HepG2 (cell line): ENCODE measurements around the gene SNAP29. TPM values are rescaled to one million over a fixed set of nuclear protein-coding genes. Genes with fewer than 3 reads are reported as not detected.

Experiments used
- ATAC-seq: fragments of 200-7000 bp; cut with Tn5 transposase; 3 replicates; pipeline ENCODE4 v1.9.1; 2020; ENCODE audit warnings: mild to moderate bottlenecking, moderate library complexity
- BruUV-seq: library from RNA; stranded (reverse); fragments of 400-500 nt; replicated peaks from 2 replicates; lab custom pipeline; 2021; lab: Mats Ljungman, UMichigan
- CTCF ChIA-PET: fragments of 300-600 bp; formaldehyde crosslinking; extraction: SDS; loops from one replicate; lab custom pipeline; 2021; ENCODE audit warnings: low total read pairs, inconsistent platforms, low intra/inter-chr PET ratio; lab: Yijun Ruan, JAX
- POLR2A ChIA-PET: fragments of 350-600 bp; sonication (Branson Sonifier 250); formaldehyde crosslinking; loops from one replicate; lab custom pipeline; 2020; ENCODE audit warnings: antibody characterized with exemption, inconsistent platforms; lab: Yijun Ruan, JAX
- DNase-seq: peaks from one replicate; pipeline ENCODE4 v3.0.0-alpha.2; 2015; ENCODE audit warnings: low spot score
- FAIRE-seq: peaks from 3 replicates; lab custom pipeline; 2011; peaks lifted over from hg19 to GRCh38; lab: Jason Lieb, UNC
- H2AFZ ChIP-seq: one replicate; pipeline ENCODE4 v1.6.1; 2011; ENCODE audit warnings: low read length, inconsistent platforms
- H3K27ac ChIP-seq: fragments of 300-600 bp; 3 replicates; pipeline ENCODE4 v1.8.0; 2011; ENCODE audit warnings: mixed run types, mild to moderate bottlenecking, mixed read lengths, low read length, inconsistent platforms; ENCODE audit not compliant: insufficient read depth; ENCODE audit errors: extremely low read length
- H3K27me3 ChIP-seq, 2 experiments: fragments of 200-600 bp in 1 of 2; 2 replicates in 1 of 2; 3 replicates in 1 of 2; pipeline versions ENCODE4 v1.6.0 to v1.8.0; 2011; ENCODE audit warnings: low read length in 2 of 2, mild to moderate bottlenecking in 2 of 2, moderate library complexity in 2 of 2, inconsistent platforms in 1 of 2; ENCODE audit not compliant: insufficient read depth in 2 of 2, control insufficient read depth in 1 of 2
- H3K36me3 ChIP-seq, 2 experiments: fragments of 200-600 bp in 1 of 2; replicated peaks in 1 of 2; 2 replicates in 1 of 2; 3 replicates in 1 of 2; pipeline versions ENCODE4 v1.5.1 to v1.8.0; 2011; ENCODE audit warnings: low read length in 2 of 2, inconsistent platforms in 1 of 2; ENCODE audit not compliant: insufficient read depth in 2 of 2, control insufficient read depth in 1 of 2
- H3K4me1 ChIP-seq: 2 replicates; pipeline ENCODE4 v1.5.1; 2012; ENCODE audit warnings: low read length, inconsistent platforms; ENCODE audit not compliant: insufficient read depth
- H3K4me2 ChIP-seq: 2 replicates; pipeline ENCODE4 v1.6.0; 2011; ENCODE audit warnings: low read depth, low read length, inconsistent platforms
- H3K4me3 ChIP-seq, 3 experiments: fragments of 200-600 bp in 1 of 3; sonication (generic), shearing (Covaris generic) in 1 of 3; replicated peaks in 1 of 3; 2 replicates each; pipeline ENCODE4 v1.5.1; 2011 to 2016; ENCODE audit warnings: low read length in 3 of 3, inconsistent platforms in 2 of 3, low read depth in 2 of 3, mild to moderate bottlenecking in 2 of 3, control low read depth in 1 of 3, mixed read lengths in 1 of 3; ENCODE audit not compliant: insufficient read depth in 1 of 3
- H3K79me2 ChIP-seq: one replicate; pipeline ENCODE4 v1.6.1; 2011; ENCODE audit warnings: low read length, inconsistent platforms; ENCODE audit not compliant: insufficient read depth
- H3K9ac ChIP-seq: 2 replicates; pipeline ENCODE4 v1.6.0; 2011; ENCODE audit warnings: mild to moderate bottlenecking, low read depth, low read length, inconsistent platforms; ENCODE audit not compliant: insufficient read depth
- H3K9me3 ChIP-seq: 2 replicates; pipeline ENCODE4 v1.5.1; 2012; ENCODE audit warnings: mild to moderate bottlenecking, low read length
- H4K20me1 ChIP-seq: 2 replicates; pipeline ENCODE4 v1.6.0; 2011; ENCODE audit warnings: inconsistent platforms, mild to moderate bottlenecking, low read length, moderate library complexity; ENCODE audit not compliant: insufficient read depth
- ARID2 ChIP-seq: sonication (generic); formaldehyde crosslinking; IDR thresholded peaks from 2 replicates; pipeline ENCODE4 v1.8.1; 2022; ENCODE audit warnings: mild to moderate bottlenecking, missing genetic modification reagents, borderline replicate concordance
- BRD4 ChIP-seq: sonication (generic); formaldehyde crosslinking; IDR thresholded peaks from 2 replicates; pipeline ENCODE4 v1.4.0; 2020; ENCODE audit warnings: missing genetic modification reagents
- CREB1 ChIP-seq, 2 experiments: fragments of 450-650 bp in 1 of 2; IDR thresholded peaks; 2 replicates each; pipeline ENCODE4 v1.6.1; 2016 to 2017; ENCODE audit warnings: control low read depth in 1 of 2, mild to moderate bottlenecking in 1 of 2, missing compliant biosample characterization in 1 of 2, missing genetic modification characterization in 1 of 2
- FOXK2 ChIP-seq: fragments of 450-650 bp; IDR thresholded peaks from 2 replicates; pipeline ENCODE4 v1.6.1; 2016
- HMGA1 ChIP-seq: sonication (generic); formaldehyde crosslinking; conservative IDR thresholded peaks from 2 replicates; pipeline ENCODE4 v1.4.0; 2020; ENCODE audit warnings: missing genetic modification reagents
- KMT2B ChIP-seq: IDR thresholded peaks from 2 replicates; pipeline ENCODE4 v1.6.1; 2016; ENCODE audit warnings: missing genetic modification reagents, missing compliant biosample characterization
- MZF1 ChIP-seq: sonication (generic); formaldehyde crosslinking; IDR thresholded peaks from 2 replicates; pipeline ENCODE4 v1.8.1; 2023; ENCODE audit warnings: mild to moderate bottlenecking, missing genetic modification reagents, borderline replicate concordance
- TCF7 ChIP-seq: sonication (generic); IDR thresholded peaks from 2 replicates; pipeline ENCODE4 v1.6.1; 2016; ENCODE audit warnings: antibody characterized with exemption, low read depth
- ZFP36 ChIP-seq: fragments of 150-350 bp; IDR thresholded peaks from 2 replicates; pipeline ENCODE4 v1.6.1; 2018; ENCODE audit warnings: borderline replicate concordance, low read length, low read depth; ENCODE audit not compliant: partially characterized antibody
- ZNF350 ChIP-seq: sonication (generic); formaldehyde crosslinking; IDR thresholded peaks from 2 replicates; pipeline ENCODE4 v1.4.0; 2020; ENCODE audit warnings: mild to moderate bottlenecking, low read depth, missing genetic modification reagents, borderline replicate concordance
- ZNF556 ChIP-seq: sonication (generic); formaldehyde crosslinking; IDR thresholded peaks from 2 replicates; pipeline ENCODE4 v1.4.0; 2020; ENCODE audit warnings: mild to moderate bottlenecking, missing genetic modification reagents, borderline replicate concordance
- ZNF577 ChIP-seq: sonication (generic); formaldehyde crosslinking; IDR thresholded peaks from 2 replicates; pipeline ENCODE4 v1.4.0; 2020; ENCODE audit warnings: mild to moderate bottlenecking, low read depth, missing genetic modification reagents, borderline replicate concordance
- WGBS: methylation state at CpG from one replicate; pipeline ENCODE4 v1.1.6; 2017; ENCODE audit warnings: low lambda C conversion rate; 5-methylcytosine and 5-hydroxymethylcytosine counted together
- in situ Hi-C: cut with HindIII; loops from 2 replicates; pipeline ENCODE4 v1.10.0; 2017; ENCODE audit warnings: low pct_unique_long_range_greater_than_20kb; ENCODE audit not compliant: extremely low pct_ligation_motif_present
- intact Hi-C: fragments of 100-400 bp; cut with micrococcal nuclease; formaldehyde crosslinking; loops from one replicate; pipeline ENCODE4 v1.10.0; 2022; ENCODE audit not compliant: unreplicated experiment
- polyA plus RNA-seq, 8 experiments: library from polyadenylated mRNA; depleted of rRNA in 3 of 8; stranded (reverse) in 7 of 8; unstranded in 1 of 8; fragments of >200 nt; fragmentation: Illumina TruSeq in 4 of 8; extraction: Trizol in 4 of 8; gene quantifications; 2 replicates each; pipeline versions ENCODE4 v1.2.1 to v1.2.3, GENCODE V29; 2011 to 2016; ENCODE audit warnings: low read depth in 4 of 8, missing spikeins in 1 of 8, mixed read lengths in 1 of 8; ENCODE audit not compliant: insufficient read depth in 1 of 8
- total RNA-seq, 5 experiments: library from RNA; depleted of rRNA; stranded (reverse); fragments of >200 nt; fragmentation: Illumina TruSeq; extraction: Trizol; gene quantifications; 2 replicates each; pipeline ENCODE4 v1.2.3, GENCODE V29; 2016; ENCODE audit warnings: low read depth in 1 of 5
- TF ChIP-seq, protein P1 (sequence below): sonication (generic); formaldehyde crosslinking; conservative IDR thresholded peaks from 2 replicates; pipeline ENCODE4 v1.8.0; 2022; ENCODE audit warnings: low read depth, missing genetic modification reagents
- TF ChIP-seq, protein P2 (sequence below): sonication (generic); formaldehyde crosslinking; IDR thresholded peaks from 2 replicates; pipeline ENCODE4 v1.4.0; 2020; ENCODE audit warnings: mild to moderate bottlenecking, missing genetic modification reagents

The SNAP29 gene
- total and polyA plus RNA-seq, 2 of the 13 experiments (the other 11 are each of a cell fraction or from before 2014, with no cell fraction given): 12.3 to 30.7 TPM

DNA sequence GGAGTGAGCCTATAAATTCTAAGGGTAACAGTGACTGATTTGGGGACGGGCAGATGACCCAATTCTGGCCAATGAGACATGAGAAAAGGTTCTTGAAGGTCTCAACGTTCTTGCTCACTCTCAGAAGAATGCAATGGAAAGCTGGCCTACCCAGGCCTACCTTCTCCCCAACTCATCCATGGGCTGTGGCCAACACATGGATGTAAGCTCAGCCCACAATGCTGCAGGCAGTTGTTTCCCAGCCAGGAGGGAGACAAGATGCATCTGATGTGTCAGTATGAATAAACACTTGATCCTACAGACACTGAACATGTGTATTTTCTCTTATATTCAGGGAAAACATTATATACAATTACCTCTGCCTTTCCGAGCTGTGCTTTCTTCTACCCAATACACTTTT lies 24.6 kb upstream of the SNAP29 start:
- no peaks in the 10 kb centered on the region for H3K9me3 ChIP-seq
- intact Hi-C loops: no loop called here
- 91% methylated on average over 3 of the region's 3 CpGs for WGBS
- no peak overlapping the region for H3K4me2 ChIP-seq
- no peak overlapping the region for H3K9ac ChIP-seq
- H3K27ac ChIP-seq: no peak overlapping the region
- ChIA-PET POLR2A (no interaction called here), CTCF (no interaction called here)
- ATAC-seq (no peak), FAIRE-seq (no peak), DNase-seq (no peak)
- H3K79me2 ChIP-seq: peaks cover 15% of the 10 kb centered on the region
- H3K36me3 ChIP-seq: peaks cover 8 to 39% of the 10 kb centered on the region in 2 experiments; a peak in 4 of 5 replicates
- TF ChIP-seq FOXK2: no peak
- no peak for TF ChIP-seq TCF7
- TF ChIP-seq, protein P1, sequence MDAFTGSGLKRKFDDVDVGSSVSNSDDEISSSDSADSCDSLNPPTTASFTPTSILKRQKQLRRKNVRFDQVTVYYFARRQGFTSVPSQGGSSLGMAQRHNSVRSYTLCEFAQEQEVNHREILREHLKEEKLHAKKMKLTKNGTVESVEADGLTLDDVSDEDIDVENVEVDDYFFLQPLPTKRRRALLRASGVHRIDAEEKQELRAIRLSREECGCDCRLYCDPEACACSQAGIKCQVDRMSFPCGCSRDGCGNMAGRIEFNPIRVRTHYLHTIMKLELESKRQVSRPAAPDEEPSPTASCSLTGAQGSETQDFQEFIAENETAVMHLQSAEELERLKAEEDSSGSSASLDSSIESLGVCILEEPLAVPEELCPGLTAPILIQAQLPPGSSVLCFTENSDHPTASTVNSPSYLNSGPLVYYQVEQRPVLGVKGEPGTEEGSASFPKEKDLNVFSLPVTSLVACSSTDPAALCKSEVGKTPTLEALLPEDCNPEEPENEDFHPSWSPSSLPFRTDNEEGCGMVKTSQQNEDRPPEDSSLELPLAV (CRISPR knock-in tag): no peak
- no peaks in the 10 kb centered on the region for H3K27me3 ChIP-seq
- H3K4me3 ChIP-seq: no peak overlapping the region
- BruUV-seq: no TSS peak
- in situ Hi-C loops: no loop called here
- H2AFZ ChIP-seq: no peak overlapping the region
- H3K4me1 ChIP-seq: peaks cover 3% of the 10 kb centered on the region
- no peaks in the 10 kb centered on the region for H4K20me1 ChIP-seq

DNA sequence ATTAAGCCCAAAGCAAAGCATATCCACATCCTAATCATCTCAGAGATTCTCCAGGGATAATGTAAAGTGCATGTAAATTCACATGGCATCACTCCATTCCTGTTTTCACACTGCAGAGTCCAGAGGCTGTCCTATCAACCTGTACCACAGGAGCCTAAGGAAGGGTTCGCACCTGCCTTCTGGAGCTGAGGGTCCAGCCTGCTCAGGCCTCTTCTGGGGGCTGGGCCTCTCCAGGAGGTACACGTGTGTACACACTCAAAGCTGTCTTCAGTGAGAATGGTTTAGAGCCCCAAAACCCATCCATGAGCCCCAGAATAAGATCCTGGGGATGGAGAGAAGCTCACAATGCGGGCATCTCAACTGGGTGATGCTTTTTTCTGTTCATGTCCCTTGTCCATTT lies 24.1 kb upstream of the SNAP29 start:
- ChIA-PET CTCF (no interaction called here), POLR2A (no interaction called here)
- H3K36me3 ChIP-seq: peaks cover 8 to 39% of the 10 kb centered on the region in 2 experiments; a peak in 4 of 5 replicates
- no peak overlapping the region for H3K4me2 ChIP-seq
- DNase-seq: no peak
- H2AFZ ChIP-seq: no peak overlapping the region
- 88% methylated on average over 2 of the region's 3 CpGs for WGBS
- no peaks in the 10 kb centered on the region for H3K9me3 ChIP-seq
- H3K79me2 ChIP-seq: peaks cover 19% of the 10 kb centered on the region
- in situ Hi-C loops (no loop called here), intact Hi-C loops (no loop called here)
- no peak overlapping the region for H3K27ac ChIP-seq
- H3K9ac ChIP-seq: no peak overlapping the region
- TF ChIP-seq CREB1 (IDR thresholded peaks at IDR 0.05) (no peak), CREB1 (CRISPR knock-in tag; IDR thresholded peaks at IDR 0.05) (no peak), MZF1 (CRISPR knock-in tag) (no peak), BRD4 (no peak), ZNF577 (CRISPR knock-in tag) (no peak), ZFP36 (no peak), ZNF350 (CRISPR knock-in tag) (no peak), ARID2 (CRISPR knock-in tag) (no peak), ZNF556 (no peak), HMGA1 (CRISPR knock-in tag) (no peak), KMT2B (CRISPR knock-in tag) (no peak)
- TF ChIP-seq, protein P2, sequence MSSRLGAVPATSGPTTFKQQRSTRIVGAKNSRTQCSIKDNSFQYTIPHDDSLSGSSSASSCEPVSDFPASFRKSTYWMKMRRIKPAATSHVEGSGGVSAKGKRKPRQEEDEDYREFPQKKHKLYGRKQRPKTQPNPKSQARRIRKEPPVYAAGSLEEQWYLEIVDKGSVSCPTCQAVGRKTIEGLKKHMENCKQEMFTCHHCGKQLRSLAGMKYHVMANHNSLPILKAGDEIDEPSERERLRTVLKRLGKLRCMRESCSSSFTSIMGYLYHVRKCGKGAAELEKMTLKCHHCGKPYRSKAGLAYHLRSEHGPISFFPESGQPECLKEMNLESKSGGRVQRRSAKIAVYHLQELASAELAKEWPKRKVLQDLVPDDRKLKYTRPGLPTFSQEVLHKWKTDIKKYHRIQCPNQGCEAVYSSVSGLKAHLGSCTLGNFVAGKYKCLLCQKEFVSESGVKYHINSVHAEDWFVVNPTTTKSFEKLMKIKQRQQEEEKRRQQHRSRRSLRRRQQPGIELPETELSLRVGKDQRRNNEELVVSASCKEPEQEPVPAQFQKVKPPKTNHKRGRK (CRISPR knock-in tag): no peak
- no peak for ATAC-seq
- BruUV-seq: no TSS peak
- H3K4me3 ChIP-seq: no peak overlapping the region
- no peaks in the 10 kb centered on the region for H3K27me3 ChIP-seq
- no peaks in the 10 kb centered on the region for H4K20me1 ChIP-seq
- peaks cover 9% of the 10 kb centered on the region for H3K4me1 ChIP-seq
- FAIRE-seq: no peak
